Measurements from ENCODE around the gene RUBCN.

The RUBCN gene

GRCh38 chr3:197709135-197709534 is 27.6 kb downstream of the RUBCN start:
- Histone ChIP-seq H3K9me3 (ENCODE audit: control insufficient read depth, insufficient read depth, low read depth, low read length) (no peaks in the 10 kb centered on the region), H3K4me1 (ENCODE audit: control insufficient read depth, insufficient read depth, low read length) (peaks cover 3% of the 10 kb centered on the region), H3K4me3 (ENCODE audit: low read depth, low read length) (no peak overlapping the region), H3K36me3 (ENCODE audit: control insufficient read depth in 2 of 2, insufficient read depth in 1 of 2, low read length in 2 of 2) (peaks cover 0 to 9% of the 10 kb centered on the region in 2 experiments; a peak in 2 of 3 replicates), H3K27ac (ENCODE audit: extremely low read depth, low read depth, low read length) (no peak overlapping the region)
- TF ChIP-seq ZNF660 (tag by site-specific recombination; IDR thresholded peaks at IDR 0.05), result no peak
- TF ChIP-seq ZNF677 (tag by site-specific recombination; IDR thresholded peaks at IDR 0.05), result peak; percentile 49; the same call in 1 of the 2 replicates
- ChIA-PET POLR2A (no interaction called here), CTCF (no interaction called here)

DNA sequence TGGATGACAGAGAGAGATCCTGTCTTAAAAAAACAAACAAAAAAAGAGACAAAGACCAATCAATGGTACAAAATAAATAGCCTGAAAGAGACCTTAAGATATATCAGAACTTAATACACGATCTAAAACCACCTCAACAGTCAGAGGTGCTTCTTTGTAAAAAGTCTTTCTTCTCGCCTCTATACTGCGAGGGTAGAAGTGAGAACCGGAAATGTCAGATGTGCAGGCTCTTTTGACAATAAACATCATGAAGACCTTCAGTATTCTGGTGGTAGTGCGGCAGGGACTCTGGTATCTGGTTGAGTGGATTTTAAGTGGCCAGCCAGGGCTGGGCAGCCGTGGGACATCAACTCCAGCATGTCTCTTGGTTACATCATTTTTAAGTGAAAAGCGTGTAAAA is 30.0 kb downstream of the RUBCN start:
- no peak for TF ChIP-seq REST (tag by site-specific recombination; IDR thresholded peaks at IDR 0.05)
- no peak for TF ChIP-seq ZNF138 (tag by site-specific recombination; IDR thresholded peaks at IDR 0.05; ENCODE audit: borderline replicate concordance)
- no peak for TF ChIP-seq ZNF843 (tag by site-specific recombination; IDR thresholded peaks at IDR 0.05)
- no peak for TF ChIP-seq ZNF76 (tag by site-specific recombination; IDR thresholded peaks at IDR 0.05; ENCODE audit: borderline replicate concordance, low read depth)
- TF ChIP-seq ZNF114 (tag by site-specific recombination; IDR thresholded peaks at IDR 0.05), result no peak
- TF ChIP-seq ZXDB (tag by site-specific recombination; IDR thresholded peaks at IDR 0.05), result no peak
- TF ChIP-seq HIC1 (tag by site-specific recombination; IDR thresholded peaks at IDR 0.05), result no peak
- TF ChIP-seq ZBTB26 (tag by site-specific recombination; optimal IDR thresholded peaks at IDR 0.05), result no peak
- no peak for TF ChIP-seq ZNF449 (tag by site-specific recombination; IDR thresholded peaks at IDR 0.05)
- no peak for TF ChIP-seq ZNF558 (tag by site-specific recombination; IDR thresholded peaks at IDR 0.05)
- no peak for TF ChIP-seq ZBTB1 (tag by site-specific recombination; IDR thresholded peaks at IDR 0.05)
- TF ChIP-seq ZSCAN18 (tag by site-specific recombination; IDR thresholded peaks at IDR 0.05), result no peak
- no peak for TF ChIP-seq ZNF585B (tag by site-specific recombination; IDR thresholded peaks at IDR 0.05)
- ChIA-PET POLR2A (no interaction called here), CTCF (no interaction called here)
- H3K4me3 ChIP-seq (ENCODE audit: low read depth, low read length), result no peak overlapping the region
- no peaks in the 10 kb centered on the region for H3K9me3 ChIP-seq (ENCODE audit: control insufficient read depth, insufficient read depth, low read depth, low read length)
- H3K36me3 ChIP-seq (ENCODE audit: control insufficient read depth in 2 of 2, insufficient read depth in 1 of 2, low read length in 2 of 2), result peaks cover 0 to 26% of the 10 kb centered on the region in 2 experiments; a peak in 2 of 3 replicates
- H3K27ac ChIP-seq (ENCODE audit: extremely low read depth, low read depth, low read length), result no peak overlapping the region
- no peaks in the 10 kb centered on the region for H3K4me1 ChIP-seq (ENCODE audit: control insufficient read depth, insufficient read depth, low read length)
